Upper lobe of left lung (tissue), 6 donors: ENCODE data around the gene CAPN10. TPM values are rescaled to one million over a fixed set of nuclear protein-coding genes. Genes with fewer than 3 reads are reported as not detected.

Experiments used
- ATAC-seq, 2 donors: fragments of 200-7000 bp; cut with Tn5 transposase; one replicate each; pipeline ENCODE4 v1.9.1; 2022; ENCODE audit warnings: mild to moderate bottlenecking in 2 of 2, moderate library complexity in 2 of 2; ENCODE audit not compliant: low FRiP score in 2 of 2
- DNase-seq, 2 donors: peaks; one replicate each; pipeline ENCODE4 v3.0.0-alpha.2; 2019 to 2020
- H3K27ac ChIP-seq, 4 donors: fragments of 200-600 bp; sonication (generic); one replicate each; pipeline ENCODE4 v1.5.1; 2016 to 2019
- H3K27me3 ChIP-seq, 4 donors: fragments of 200-600 bp; sonication (generic); one replicate each; pipeline ENCODE4 v1.5.1; 2017 to 2019
- H3K36me3 ChIP-seq, 4 donors: fragments of 200-600 bp; sonication (generic); one replicate each; pipeline ENCODE4 v1.5.1; 2016 to 2019
- H3K4me1 ChIP-seq, 4 donors: fragments of 200-600 bp; sonication (generic); one replicate each; pipeline ENCODE4 v1.5.1; 2018 to 2019
- H3K4me3 ChIP-seq, 4 donors: fragments of 200-600 bp; sonication (generic); one replicate each; pipeline ENCODE4 v1.5.1; 2017 to 2019; ENCODE audit warnings: mild to moderate bottlenecking in 2 of 4, moderate library complexity in 1 of 4
- H3K9me3 ChIP-seq, 4 donors: fragments of 200-600 bp; sonication (generic); one replicate each; pipeline ENCODE4 v1.5.1; 2018 to 2019
- CTCF ChIP-seq, 6 experiments: fragments of 450-650 bp in 4 of 6; fragments of 200-600 bp in 2 of 6; sonication (generic) in 2 of 6; IDR thresholded peaks; one replicate each; pipeline ENCODE4 v1.5.1; 2016 to 2019; ENCODE audit warnings: antibody characterized with exemption in 6 of 6
- EP300 ChIP-seq, 4 donors: sonication (generic); formaldehyde crosslinking; IDR thresholded peaks; one replicate each; pipeline ENCODE4 v1.5.1; 2017; ENCODE audit warnings: antibody characterized with exemption in 4 of 4, control low read depth in 2 of 4
- POLR2A ChIP-seq, 4 donors: fragments of 450-650 bp; IDR thresholded peaks; one replicate each; pipeline ENCODE4 v1.5.1; 2016 to 2017; ENCODE audit warnings: antibody characterized with exemption in 4 of 4, mild to moderate bottlenecking in 2 of 4
- POLR2AphosphoS5 ChIP-seq, 2 donors: sonication (generic); formaldehyde crosslinking; IDR thresholded peaks; one replicate each; pipeline ENCODE4 v1.5.1; 2017; ENCODE audit warnings: antibody characterized with exemption in 2 of 2
- WGBS, 2 donors: methylation state at CpG; one replicate each; pipeline ENCODE4 v1.1.5; 2017 to 2018; 5-methylcytosine and 5-hydroxymethylcytosine counted together
- total RNA-seq, 6 donors: library from RNA; depleted of rRNA in 4 of 6; stranded (reverse); fragments of >200 nt in 4 of 6; gene quantifications; one replicate each; pipeline versions ENCODE4 v1.1.0 to v1.2.1, GENCODE V29; 2016 to 2021
- donor health status: DM: no; HTN: no; CAD: no; lungs with moderate emphysema.
- donor health status: DM: no; HTN: yes; CAD: no; lungs with severe emphysema.

Gene CAPN10
- total RNA-seq, 6 donors from 2014 or later, result 35.3 to 118 (median 38.9) TPM

- DNase-seq (no peak), ATAC-seq (no peak)
- Histone ChIP-seq H3K4me3 (no peak overlapping the region), H3K4me1 (no peaks in the 10 kb centered on the region), H3K36me3 (no peaks in the 10 kb centered on the region), H3K9me3 (peaks cover 0 to 10% (median 4%) of the 10 kb centered on the region in 4 donors), H3K27me3 (no peaks in the 10 kb centered on the region), H3K27ac (no peak overlapping the region)
- WGBS, 2 donors, result 72 to 77% methylated on average over 6 to 8 of the region's 8 CpGs
- TF ChIP-seq POLR2A (IDR thresholded peaks at IDR 0.05), result no peak
- no peak for TF ChIP-seq CTCF (IDR thresholded peaks at IDR 0.05)
- TF ChIP-seq POLR2AphosphoS5 (IDR thresholded peaks at IDR 0.05), result no peak
- TF ChIP-seq EP300 (IDR thresholded peaks at IDR 0.05), result no peak
Observed at GRCh38 chr2:240637901-240638345, 51.4 kb downstream of the CAPN10 start.

- peaks cover 0 to 5% (median 2%) of the 10 kb centered on the region in 4 donors for H3K9me3 ChIP-seq
- no peaks in the 10 kb centered on the region for H3K36me3 ChIP-seq
- TF ChIP-seq CTCF (IDR thresholded peaks at IDR 0.05) (no peak), POLR2A (IDR thresholded peaks at IDR 0.05) (no peak)
- H3K4me3 ChIP-seq, result no peak overlapping the region
- no peaks in the 10 kb centered on the region for H3K4me1 ChIP-seq
- ATAC-seq, result no peak
- no peak overlapping the region for H3K27ac ChIP-seq
- WGBS, 2 donors, result 74 to 82% methylated on average over 14 to 18 of the region's 18 CpGs
- no peaks in the 10 kb centered on the region for H3K27me3 ChIP-seq
- no peak for DNase-seq
Observed at GRCh38 chr2:240638512-240639160, 52.1 kb downstream of the CAPN10 start.

GRCh38 chr2:240639566-240639965, 53.0 kb downstream of the CAPN10 start:
- ATAC-seq, result no peak
- H3K27me3 ChIP-seq, result no peaks in the 10 kb centered on the region
- TF ChIP-seq CTCF (IDR thresholded peaks at IDR 0.05) (no peak), POLR2A (IDR thresholded peaks at IDR 0.05) (no peak), EP300 (IDR thresholded peaks at IDR 0.05) (no peak), POLR2AphosphoS5 (IDR thresholded peaks at IDR 0.05) (no peak)
- no peak overlapping the region for H3K27ac ChIP-seq
- 90 to 92% methylated on average over 18 of the region's 18 CpGs for WGBS, 2 donors
- DNase-seq, result peak in 1 of 2 donors; percentile 51
- no peaks in the 10 kb centered on the region for H3K4me1 ChIP-seq
- no peaks in the 10 kb centered on the region for H3K36me3 ChIP-seq
- H3K4me3 ChIP-seq, result no peak overlapping the region
- no peaks in the 10 kb centered on the region for H3K9me3 ChIP-seq

GRCh38 chr2:240640939-240641338, 54.4 kb downstream of the CAPN10 start:
- ATAC-seq (no peak), DNase-seq (peak; percentile 22 to 82)
- Histone ChIP-seq H3K27ac (no peak overlapping the region), H3K9me3 (no peaks in the 10 kb centered on the region), H3K4me1 (no peaks in the 10 kb centered on the region), H3K36me3 (no peaks in the 10 kb centered on the region), H3K27me3 (no peaks in the 10 kb centered on the region), H3K4me3 (no peak overlapping the region)
- TF ChIP-seq CTCF (IDR thresholded peaks at IDR 0.05), result peak in 5 of 6 experiments; percentile 12 to 41 (median 40)
- TF ChIP-seq POLR2AphosphoS5 (IDR thresholded peaks at IDR 0.05), result no peak
- 16 to 30% methylated on average over 5 to 11 of the region's 16 CpGs for WGBS, 2 donors
